ENCODE measurements around the gene CLSTN2.

Gene CLSTN2

DNA sequence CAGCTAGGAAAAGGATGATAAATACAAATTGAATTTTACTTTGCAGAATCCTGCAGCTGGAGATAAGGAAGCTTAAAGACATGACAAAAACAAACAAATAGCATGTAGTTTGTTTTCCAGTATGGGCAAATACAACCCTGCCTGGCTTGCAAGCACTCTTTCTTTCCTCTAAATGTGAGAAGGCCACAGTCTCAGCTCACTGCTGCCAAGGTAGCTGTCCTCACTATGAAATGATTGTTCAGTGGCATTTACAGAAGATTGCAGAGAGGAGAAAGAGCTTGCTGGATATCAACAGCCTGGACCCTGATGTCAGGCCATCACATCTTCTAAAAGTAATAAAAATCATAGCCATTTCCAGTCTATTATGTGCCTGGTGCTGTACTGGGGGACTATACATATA lies 262.0 kb downstream of the CLSTN2 start:
- DNase-seq: no peak

DNA sequence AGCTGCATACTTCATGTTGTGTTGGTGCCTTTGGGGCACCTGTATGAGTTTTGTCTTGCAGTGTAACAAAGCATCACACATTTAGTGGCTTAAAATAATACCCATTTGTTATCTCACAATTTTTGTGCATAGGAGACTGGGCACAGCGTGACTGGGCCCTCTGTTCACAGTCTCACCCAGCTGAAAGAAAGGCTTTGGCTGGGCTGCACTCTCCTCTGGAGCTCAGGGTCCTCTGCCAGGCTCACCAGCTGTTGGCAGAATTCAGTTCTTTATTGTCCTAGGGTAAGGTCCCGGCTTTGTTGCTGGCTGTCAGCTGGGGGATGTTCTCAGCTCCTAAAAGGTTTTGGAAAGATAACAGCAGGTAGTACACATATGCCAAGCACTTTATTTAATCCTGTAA lies 263.3 kb downstream of the CLSTN2 start:
- DNase-seq: no peak

DNA sequence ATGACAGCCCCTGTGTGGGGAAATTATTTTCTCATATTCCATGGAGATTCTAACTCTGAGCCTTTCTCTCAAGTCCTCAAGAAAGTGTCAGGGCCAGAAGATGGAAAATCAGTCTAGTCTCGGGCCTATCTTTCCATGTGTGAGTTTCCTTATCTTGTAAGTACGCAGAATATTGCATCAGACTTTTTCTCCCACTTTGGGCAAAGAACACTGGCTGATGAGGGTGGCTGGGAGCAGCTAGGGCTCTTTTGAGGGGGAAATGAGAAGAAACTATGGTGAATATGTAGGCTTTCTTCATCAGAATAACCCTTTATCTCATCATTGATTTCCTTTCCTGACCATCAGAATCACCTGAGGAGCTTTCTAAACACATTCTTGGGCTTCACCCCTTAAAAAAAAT lies 264.0 kb downstream of the CLSTN2 start:
- DNase-seq: no peak

DNA sequence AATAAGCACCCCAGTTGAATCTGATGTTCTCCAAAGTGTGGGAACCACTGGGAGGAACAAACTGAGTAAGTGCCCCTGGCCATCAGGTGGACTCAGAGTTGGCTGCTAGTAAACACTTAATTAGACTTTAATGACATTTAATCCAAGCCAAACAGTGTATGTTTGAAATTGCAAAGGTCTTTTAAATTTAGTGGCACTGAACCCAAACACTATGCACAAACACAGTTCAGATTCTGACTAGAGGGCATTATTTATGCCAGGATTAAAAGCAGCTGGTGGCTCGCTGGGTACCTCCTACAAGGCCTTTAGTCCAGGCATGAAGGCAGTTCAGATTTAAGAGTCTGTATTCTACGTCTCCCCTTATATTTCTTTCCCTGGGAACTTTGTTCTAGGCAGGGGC lies 264.8 kb downstream of the CLSTN2 start:
- DNase-seq: no peak

DNA sequence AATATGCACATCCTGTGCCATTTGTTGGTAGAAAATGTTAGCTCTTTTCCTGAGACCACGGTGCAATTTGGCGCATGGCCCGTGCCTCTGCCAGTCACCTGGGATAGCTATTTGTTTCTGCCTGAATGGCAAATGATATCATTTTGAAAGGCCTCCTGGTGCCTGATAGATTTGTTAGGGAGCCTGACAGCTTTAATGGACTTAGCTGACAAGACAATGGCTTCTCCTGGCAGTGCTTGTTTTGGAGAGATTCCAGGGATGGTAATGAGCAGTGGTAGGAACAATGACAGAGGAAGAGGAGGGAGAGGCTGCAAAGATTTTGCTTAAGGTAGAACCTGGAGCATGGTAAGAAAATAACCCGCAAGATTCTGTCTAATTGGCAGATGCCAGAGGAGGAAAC lies 268.5 kb downstream of the CLSTN2 start:
- no peak for DNase-seq

DNA sequence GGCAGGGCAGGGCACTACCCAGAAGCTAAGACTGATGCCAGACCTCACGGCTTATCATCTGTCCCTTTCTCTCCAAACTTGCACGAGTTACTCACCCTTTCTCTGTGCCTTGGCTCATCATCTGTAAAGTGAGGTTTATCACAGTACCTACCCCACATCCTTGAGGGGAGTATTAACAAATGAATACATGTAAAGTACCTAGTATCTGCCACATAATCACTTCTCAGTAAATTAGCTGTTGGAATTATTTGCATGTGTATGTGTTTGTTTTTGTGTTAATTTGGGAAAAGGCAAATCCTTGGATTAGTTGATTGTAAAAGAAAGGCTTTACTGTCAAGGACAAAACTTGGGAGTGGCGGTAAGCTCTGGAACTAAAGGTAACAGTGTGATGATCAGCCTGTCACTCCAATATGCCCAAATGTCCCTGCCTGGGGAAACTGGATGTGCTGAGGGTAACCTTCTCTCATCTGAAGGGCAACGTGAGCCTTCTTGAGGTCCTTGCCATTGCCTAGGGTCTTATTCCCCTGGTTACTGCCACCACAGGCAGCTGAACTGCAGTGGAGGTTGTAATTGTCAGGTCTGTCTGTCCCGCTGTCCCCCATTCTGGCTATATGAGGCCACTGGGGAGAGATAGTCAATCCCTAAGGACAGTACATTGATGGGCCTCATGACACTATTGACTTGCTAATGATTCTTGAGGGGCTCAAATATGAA lies 269.4 kb downstream of the CLSTN2 start:
- no peak for DNase-seq

DNA sequence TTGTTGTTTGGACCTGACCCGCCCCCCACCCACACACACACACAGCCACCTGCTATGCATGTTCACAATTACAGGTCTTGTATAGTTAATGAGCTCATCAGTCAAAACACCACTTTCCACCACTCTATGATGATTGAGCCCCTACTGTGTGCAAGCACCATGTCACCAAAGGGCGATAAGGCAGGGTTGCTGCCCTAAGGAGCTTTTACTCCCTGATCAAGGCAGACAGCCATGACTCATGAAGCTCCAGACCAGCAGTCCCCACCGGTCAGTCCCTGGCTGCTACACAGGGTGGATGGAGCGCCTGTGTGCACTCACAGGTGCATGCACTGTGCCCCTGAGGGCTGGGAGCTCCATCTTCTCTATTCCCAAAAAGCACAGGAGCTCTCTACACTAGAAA lies 270.6 kb downstream of the CLSTN2 start:
- DNase-seq: no peak

DNA sequence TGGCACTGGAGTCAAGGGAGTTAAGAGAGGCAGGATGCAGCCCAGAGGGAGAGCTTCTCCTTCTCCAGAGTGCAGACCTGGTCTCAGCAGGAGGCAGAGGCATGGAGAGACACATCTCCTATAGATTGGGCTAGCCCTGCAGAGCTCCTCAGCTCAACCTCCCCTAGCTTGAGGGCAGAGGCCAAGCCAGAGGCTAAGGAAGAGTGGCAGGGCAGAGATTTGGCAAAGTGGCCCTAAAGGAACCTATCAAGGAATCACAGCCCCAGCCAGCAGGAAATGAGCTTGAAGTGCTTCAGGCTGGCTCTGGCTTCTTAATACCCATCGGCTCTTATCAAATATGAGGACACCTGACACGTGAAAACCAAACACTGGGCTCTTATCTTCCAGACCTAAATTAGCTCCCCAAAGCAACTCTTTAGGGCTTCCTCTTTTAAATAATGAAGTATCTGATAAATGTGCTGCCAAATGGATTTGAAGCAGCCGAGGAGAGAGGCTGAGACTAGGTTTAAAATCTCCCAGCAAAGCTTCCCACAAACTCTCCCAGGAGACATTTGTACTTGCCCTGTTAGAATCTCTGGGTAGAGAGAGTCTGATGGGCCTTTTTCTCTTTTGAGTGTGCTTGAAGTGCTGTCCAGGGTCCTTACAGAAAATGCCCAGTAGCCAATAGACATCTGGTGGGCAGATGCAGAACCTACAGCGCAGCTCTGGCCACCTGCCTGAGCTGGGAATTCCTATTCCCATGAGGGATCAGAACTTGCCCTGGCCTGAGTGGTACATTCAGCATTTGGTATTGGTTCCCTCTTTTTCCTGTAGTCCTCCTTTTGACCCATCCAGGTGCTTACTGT lies 271.4 kb downstream of the CLSTN2 start:
- no peak for DNase-seq

DNA sequence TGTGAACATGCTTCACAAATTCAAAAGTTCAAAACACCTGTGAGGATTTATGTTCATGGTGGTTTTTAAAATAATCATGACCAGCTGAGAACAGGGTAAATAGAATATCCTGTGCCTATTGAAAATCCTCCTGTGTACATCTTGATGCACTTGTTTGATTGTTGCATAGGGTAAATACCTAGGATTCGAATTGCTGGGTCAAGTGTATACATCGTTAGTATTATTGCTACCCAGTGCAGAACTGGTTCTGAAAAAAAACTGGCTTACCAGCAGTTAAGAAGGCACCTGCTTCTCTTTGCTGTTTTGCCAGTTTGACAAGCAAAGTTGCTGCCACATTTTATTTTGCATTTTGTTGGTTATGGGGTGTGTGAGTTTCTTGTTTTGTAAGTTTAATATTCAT lies 272.6 kb downstream of the CLSTN2 start:
- no peak for DNase-seq

DNA sequence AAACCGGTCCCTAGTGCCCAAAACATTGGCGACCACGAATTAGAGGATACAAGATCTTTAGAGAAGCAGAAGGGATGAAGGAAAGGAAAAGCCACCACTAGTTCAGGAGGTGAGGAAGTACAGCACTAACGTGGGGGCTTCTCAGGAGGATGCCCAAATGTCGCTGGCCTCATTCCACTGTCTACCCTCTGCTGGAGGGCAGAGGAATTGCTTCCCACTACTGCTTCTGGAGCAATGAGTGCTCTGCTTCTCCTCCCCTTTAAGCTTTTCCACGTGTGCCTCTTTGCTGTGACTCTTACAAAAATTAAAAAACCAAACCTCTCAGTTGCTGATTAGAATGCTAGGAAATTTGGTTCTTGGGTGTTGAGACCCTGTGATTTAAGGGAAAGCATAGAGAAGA lies 281.3 kb downstream of the CLSTN2 start:
- no peak for DNase-seq

DNA sequence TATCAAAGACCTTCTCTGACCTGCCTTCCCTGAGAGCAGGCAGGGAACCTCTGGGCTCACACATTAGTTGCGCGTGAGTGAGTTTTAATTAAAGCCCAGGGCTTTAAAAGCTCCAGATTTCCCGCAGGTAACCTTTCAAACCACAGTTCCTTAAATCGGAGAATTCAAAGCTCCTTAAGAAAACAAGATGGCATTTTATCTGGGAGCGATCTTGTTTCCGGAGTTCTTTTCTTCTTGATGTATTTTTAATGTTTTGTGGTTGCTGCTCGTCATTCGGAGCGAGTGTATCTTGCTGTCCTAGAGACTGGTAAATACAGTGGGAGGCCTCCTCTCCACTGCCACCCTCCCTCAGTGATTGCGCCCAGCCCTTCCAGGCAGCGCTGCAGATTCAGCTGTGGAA lies 284.3 kb downstream of the CLSTN2 start:
- no peak for DNase-seq

DNA sequence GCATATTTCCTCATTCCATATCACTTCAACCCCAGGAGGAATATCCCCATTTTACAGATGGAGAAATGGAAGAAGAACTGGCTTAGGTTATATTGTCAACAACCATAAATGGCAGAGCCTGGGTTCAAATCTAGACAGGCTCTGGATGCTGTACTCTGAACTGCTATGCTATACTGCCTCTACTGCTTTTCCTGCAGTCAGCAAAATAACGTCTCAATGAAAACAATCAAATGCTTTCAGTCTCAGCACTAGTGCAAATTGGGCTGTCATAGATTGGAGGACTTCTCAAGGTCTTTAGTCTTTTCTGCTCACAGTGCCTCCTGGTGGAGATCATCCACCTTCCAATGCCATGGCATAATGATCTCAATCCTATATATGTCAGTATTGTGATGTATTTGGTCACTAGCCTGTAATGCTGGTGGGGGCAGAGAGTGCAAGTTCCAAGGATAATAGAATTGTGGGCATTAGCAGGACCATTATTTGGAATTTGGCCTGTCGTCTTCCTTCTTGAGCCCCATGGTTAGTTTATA lies 285.0 kb downstream of the CLSTN2 start:
- no peak for DNase-seq

DNA sequence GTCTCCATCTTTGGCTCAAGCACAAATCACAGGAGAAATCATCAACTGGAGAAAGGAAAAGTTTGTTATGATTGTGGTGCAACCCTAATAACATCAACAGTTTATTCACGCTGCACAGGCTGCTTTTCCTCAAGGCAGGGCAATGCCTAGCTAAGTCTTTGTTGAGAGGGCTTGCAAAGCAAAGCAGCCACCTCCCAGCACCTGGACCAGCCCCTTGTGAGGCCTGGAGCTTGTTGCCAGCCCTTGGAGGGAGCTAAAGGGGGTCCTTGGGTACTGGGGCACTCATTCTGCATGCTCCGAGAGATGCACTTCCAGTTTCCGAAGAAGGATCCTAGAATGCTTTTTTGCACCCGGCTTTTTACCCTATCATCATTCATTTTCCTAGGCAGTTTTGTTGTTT lies 288.2 kb downstream of the CLSTN2 start:
- no peak for DNase-seq

DNA sequence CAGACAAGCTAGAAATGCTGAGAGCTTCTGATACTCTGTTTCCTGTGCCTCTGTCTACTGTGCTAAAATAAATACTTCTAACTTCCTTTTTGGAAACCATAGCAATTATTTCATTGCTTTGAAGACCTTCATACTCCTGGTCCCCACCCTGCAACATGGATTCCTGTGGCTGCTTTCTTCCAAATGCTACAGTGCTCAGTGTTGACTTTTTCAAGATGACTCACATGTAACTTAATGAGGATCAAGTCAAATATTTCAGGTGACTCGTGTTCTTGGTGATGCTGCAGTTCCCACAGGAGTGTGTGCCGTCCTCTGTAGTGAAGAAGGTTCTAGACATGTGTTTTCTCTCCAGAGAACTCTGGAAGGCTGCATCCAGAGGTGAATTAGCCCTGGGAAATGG lies 288.6 kb downstream of the CLSTN2 start:
- DNase-seq: no peak

DNA sequence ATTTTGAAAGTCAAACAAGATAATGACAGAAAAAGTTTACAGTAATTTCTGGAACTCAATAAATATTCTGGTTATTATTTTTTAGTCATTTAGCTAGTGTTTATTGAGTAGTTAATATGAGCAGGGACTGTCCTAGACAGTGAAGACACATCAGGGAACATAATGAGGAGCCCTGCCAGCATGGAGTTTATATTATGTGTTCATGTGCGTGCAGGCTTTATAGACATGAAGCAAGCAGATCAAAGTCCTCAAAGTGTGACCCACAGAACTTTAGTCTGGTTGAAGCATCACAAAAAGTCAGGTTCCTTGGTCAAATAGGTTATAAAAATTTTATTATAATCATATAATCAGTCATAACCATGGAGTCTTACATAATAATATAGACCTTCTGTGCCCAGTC lies 289.3 kb downstream of the CLSTN2 start:
- no peak for DNase-seq

DNA sequence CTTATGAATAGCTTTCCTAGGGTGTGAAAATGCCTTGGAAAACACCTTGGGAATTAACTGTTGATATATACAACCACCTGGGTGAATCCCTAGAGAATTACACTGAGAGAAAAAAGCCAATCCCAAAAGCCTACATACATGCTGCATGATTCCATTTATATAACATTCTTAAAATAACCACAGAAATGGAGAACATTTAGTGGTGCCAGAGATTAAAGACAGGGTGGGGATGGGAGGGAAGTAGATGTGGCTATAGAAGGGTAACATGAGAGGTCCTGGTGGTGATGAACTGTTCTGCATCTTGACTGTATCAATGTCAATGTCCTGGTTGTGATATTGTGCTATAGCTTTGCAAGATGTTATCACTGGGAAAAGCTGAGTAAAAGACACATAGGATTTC lies 291.0 kb downstream of the CLSTN2 start:
- DNase-seq: no peak

DNA sequence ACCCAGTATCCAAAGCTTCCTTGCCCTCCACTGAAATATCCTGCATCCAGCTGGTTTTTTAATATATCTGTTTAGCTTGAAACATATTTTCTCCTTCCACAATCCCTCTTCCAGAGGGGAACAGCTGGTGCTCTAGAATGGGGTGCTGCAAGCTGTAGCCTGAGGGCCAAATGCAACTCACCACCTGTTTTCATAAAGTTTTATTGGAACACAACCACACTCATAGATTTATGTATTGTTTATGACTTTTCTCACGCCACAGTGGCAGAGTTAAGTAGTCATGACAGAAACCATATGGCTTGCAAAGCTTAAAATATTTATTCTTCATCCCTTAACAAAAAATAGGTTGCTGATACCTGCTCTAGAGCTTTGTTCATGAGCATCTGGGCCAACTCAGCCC lies 298.7 kb downstream of the CLSTN2 start:
- no peak for DNase-seq

DNA sequence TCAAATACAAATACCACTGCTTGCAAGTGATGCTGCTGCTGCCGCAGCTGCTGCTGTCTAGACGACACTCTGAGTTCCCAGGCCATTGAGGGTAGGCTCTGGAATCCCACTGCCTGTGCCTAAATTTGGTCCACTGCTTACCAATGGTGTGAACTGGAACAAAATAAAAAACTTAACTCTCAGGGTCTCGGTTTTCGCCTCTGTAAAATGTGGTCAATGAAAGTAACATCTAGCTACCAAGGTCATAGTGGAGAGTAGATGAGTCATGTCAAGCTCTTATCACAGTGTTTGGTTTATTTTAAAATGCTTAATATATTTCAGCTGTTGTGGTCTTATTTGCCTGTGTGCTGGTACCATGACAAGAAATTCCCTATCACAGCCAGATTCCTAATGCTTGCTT lies 299.3 kb downstream of the CLSTN2 start:
- no peak for DNase-seq

DNA sequence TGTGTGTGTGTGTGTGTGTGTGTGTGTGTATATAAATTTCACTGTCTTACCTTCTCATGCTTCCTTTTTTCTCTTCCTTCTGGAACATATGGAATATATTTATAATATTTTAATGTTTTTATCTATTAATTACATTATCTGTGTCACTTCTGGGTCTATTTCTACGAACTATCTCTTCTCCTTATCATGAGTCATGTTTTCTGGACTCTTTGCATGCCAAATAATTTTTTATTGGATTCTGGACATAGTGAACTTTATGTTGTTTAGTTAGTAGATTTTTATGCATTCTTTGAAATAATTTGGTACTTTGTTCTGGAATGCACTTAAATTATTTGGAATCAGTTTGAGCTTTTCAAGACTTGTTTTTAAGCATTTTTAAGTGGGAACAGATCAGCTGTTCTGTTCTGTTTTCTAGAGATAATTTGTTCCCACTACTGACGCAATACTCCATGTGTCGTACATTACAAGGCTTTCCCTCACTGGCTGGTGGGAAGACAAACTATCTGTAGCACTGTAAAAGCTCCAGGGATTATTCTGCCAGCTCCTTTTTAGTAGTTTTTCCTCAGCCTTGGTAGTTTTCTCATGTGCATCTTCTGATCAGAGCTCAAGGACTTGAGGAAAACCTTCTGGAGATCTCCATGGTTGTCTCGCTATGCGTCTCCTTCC lies 302.0 kb downstream of the CLSTN2 start:
- DNase-seq: no peak

DNA sequence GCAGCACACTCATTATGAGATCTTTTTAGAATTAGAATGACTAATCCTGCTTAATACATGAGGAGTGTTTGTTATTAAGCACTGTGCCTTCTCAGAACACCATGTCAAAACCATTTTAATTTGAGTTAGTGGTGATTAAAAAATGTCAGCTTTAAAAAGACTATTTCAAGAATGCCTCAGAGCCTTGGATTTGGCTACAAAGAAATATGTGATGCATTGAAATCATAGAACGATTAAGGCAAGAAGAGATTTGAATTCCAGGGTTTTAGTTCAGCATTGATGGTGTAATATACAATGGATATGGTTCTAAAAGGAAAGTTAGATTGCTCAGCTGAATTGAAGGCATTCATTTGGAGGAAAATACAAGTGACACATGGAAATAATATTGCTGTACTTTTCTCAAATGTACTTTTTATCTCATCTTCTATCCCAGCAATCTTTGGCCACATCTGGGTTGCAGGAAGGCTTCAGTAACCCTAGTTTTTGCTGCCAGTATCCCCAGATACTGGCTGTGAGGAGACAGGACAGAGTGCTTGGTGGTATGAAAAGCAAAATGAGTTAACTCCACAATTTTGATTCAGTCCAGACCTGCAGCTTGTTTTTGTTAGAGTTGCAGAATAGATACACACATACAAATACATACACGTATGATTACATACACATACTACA lies 303.8 kb downstream of the CLSTN2 start:
- DNase-seq: no peak

DNA sequence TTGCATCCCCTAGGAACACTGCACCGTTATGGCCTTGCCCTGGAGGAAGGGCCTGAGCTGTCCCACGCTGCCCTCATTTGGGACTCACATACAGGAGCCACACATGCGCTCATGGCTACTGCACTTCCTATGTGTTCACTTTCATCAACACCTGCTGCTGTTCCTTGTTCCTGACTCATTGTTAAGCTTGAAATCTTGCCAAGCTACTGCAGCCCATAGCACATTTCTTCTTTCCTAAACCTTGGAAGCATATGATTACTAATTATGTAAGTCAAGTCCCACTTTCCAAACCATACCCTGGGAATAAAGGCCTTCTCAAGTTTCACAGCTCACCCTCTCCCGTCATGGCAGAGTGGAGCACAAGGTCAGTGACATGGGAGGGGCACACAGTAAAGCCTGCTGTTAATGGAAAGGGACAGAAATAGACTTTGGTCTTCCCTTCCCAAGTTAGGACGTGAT lies 307.9 kb downstream of the CLSTN2 start:
- DNase-seq: no peak

DNA sequence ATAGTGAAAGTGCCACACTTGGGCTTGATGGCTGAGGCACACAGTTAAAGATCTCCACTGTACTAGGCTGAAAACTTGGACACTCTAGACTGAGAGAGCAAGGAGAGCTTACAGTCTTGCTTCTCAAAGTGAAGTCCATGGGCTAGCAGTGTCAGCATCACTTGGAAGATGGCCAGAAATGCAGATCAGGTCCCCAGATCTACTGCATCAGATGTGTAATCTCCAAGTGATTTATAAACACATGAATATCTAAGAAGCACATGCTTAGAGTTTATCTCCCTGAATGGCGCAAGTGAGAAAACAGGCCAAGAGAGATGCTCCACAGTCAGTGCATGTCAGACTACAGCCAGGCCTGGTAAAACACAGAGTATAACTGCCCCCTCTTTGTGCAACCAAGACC lies 308.6 kb downstream of the CLSTN2 start:
- no peak for DNase-seq

DNA sequence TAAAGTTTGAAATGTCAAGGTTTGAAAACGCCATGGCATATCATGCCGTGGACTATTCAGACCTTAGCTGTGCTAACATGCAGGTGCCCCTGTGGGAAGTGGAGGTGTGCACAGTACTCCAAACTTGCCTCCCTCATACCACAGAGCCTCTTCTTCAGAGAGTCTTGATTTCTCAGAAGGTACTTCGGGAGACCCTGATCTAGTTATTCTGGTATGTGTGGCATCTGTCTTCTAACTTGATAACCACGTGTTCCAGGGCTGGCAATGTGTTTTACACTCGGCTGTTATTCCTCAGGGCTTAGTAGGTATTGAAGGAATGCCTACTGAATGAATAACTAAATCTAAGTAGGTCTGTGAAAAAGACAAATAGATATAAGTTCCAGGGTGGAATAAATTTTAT lies 309.9 kb downstream of the CLSTN2 start:
- DNase-seq: no peak
